Neural cell (in vitro differentiated cells): Measurements from ENCODE around the gene PRELID2. TPM values are rescaled to one million over a fixed set of nuclear protein-coding genes. Genes with fewer than 3 reads are reported as not detected.

ENCODE experiments used
- H2AFZ ChIP-seq: fragments of 200-600, 300-800 bp; sonication (generic), shearing (Covaris generic); 2 replicates; pipeline ENCODE4 v1.6.0; 2014; ENCODE audit warnings: low read depth, mild to moderate bottlenecking, antibody characterized with exemption, low read length, moderate library complexity
- H3F3A ChIP-seq: fragments of 200-600 bp; shearing (Covaris generic); 2 replicates; pipeline ENCODE4 v1.6.1; 2016; ENCODE audit warnings: mild to moderate bottlenecking, moderate library complexity, mixed read lengths, antibody characterized with exemption, low read length; ENCODE audit not compliant: insufficient read depth, poor library complexity, severe bottlenecking
- H3K27ac ChIP-seq: fragments of 200-600, 300-800 bp; sonication (generic), shearing (Covaris generic); 2 replicates; pipeline ENCODE4 v1.5.1; 2014; ENCODE audit warnings: mild to moderate bottlenecking, low read length, moderate library complexity
- H3K27me3 ChIP-seq: fragments of 300-800, 200-600 bp; sonication (generic), shearing (Covaris generic); 2 replicates; pipeline ENCODE4 v1.6.0; 2014; ENCODE audit warnings: mild to moderate bottlenecking, low read depth, low read length, moderate library complexity; ENCODE audit not compliant: insufficient read depth
- H3K36me3 ChIP-seq: fragments of 300-800, 200-600 bp; sonication (generic), shearing (Covaris generic); 2 replicates; pipeline ENCODE4 v1.5.1; 2014; ENCODE audit warnings: mild to moderate bottlenecking, antibody characterized with exemption, low read length, moderate library complexity; ENCODE audit not compliant: insufficient read depth
- H3K4me2 ChIP-seq: fragments of 300-800, 200-600 bp; sonication (generic), shearing (Covaris generic); 2 replicates; pipeline ENCODE4 v1.6.0; 2014; ENCODE audit warnings: mild to moderate bottlenecking, low read length
- H3K4me3 ChIP-seq: fragments of 300-800, 200-600 bp; sonication (generic), shearing (Covaris generic); 2 replicates; pipeline ENCODE4 v1.5.1; 2014; ENCODE audit warnings: mild to moderate bottlenecking, low read length, moderate library complexity
- H3K79me2 ChIP-seq: fragments of 200-600 bp; shearing (Covaris generic); replicated peaks from 2 replicates; pipeline ENCODE4 v1.6.0; 2014; ENCODE audit warnings: mild to moderate bottlenecking, low read length, moderate library complexity; ENCODE audit not compliant: insufficient read depth
- H3K9ac ChIP-seq: fragments of 300-800, 200-600 bp; sonication (generic), shearing (Covaris generic); 2 replicates; pipeline ENCODE4 v1.6.1; 2016; ENCODE audit warnings: mild to moderate bottlenecking, low read length, mixed read lengths
- H3K9me2 ChIP-seq: fragments of 200-600 bp; shearing (Covaris generic); 2 replicates; pipeline ENCODE4 v1.6.1; 2016; ENCODE audit warnings: mild to moderate bottlenecking, low read length, mixed read lengths; ENCODE audit not compliant: insufficient read depth
- H3K9me3 ChIP-seq: fragments of 200-600, 300-800 bp; sonication (generic), shearing (Covaris generic); 2 replicates; pipeline ENCODE4 v1.6.1; 2016; ENCODE audit warnings: mild to moderate bottlenecking, mixed run types, low read length, moderate library complexity, mixed read lengths
- H4K20me1 ChIP-seq: fragments of 200-600 bp; shearing (Covaris generic); 2 replicates; pipeline ENCODE4 v1.6.1; 2016; ENCODE audit warnings: mild to moderate bottlenecking, mixed run types; ENCODE audit not compliant: insufficient read depth
- CTCF ChIP-seq: fragments of 450-650 bp; IDR thresholded peaks from 2 replicates; pipeline ENCODE4 v1.5.1; 2014; ENCODE audit warnings: antibody characterized with exemption, mild to moderate bottlenecking, moderate library complexity; ENCODE audit not compliant: poor library complexity, severe bottlenecking
- EP300 ChIP-seq: fragments of 450-650 bp; conservative IDR thresholded peaks from 2 replicates; pipeline ENCODE4 v1.6.1; 2014; ENCODE audit warnings: antibody characterized with exemption, mild to moderate bottlenecking, moderate library complexity; ENCODE audit not compliant: poor library complexity, severe bottlenecking
- EZH2 ChIP-seq: fragments of 200-600, 300-800 bp; shearing (Covaris generic), sonication (generic); IDR thresholded peaks from 2 replicates; pipeline ENCODE4 v1.6.1; 2014; ENCODE audit warnings: antibody characterized with exemption, low read length, borderline replicate concordance, mild to moderate bottlenecking; ENCODE audit not compliant: insufficient read depth, poor library complexity, severe bottlenecking
- MXI1 ChIP-seq: fragments of 450-650 bp; conservative IDR thresholded peaks from 2 replicates; pipeline ENCODE4 v1.6.1; 2014; ENCODE audit warnings: antibody characterized with exemption, mild to moderate bottlenecking; ENCODE audit not compliant: poor library complexity, severe bottlenecking
- POLR2AphosphoS5 ChIP-seq: IDR thresholded peaks from 2 replicates; pipeline ENCODE4 v1.6.1; 2012
- RAD21 ChIP-seq: fragments of 450-650 bp; conservative IDR thresholded peaks from 2 replicates; pipeline ENCODE4 v1.6.1; 2014; ENCODE audit warnings: antibody characterized with exemption, mild to moderate bottlenecking, moderate library complexity
- REST ChIP-seq: IDR thresholded peaks from 2 replicates; pipeline ENCODE4 v1.6.1; 2012; ENCODE audit warnings: borderline replicate concordance
- SMC3 ChIP-seq: fragments of 450-650 bp; conservative IDR thresholded peaks from 2 replicates; pipeline ENCODE4 v1.6.1; 2014; ENCODE audit warnings: antibody characterized with exemption, mild to moderate bottlenecking, moderate library complexity; ENCODE audit not compliant: poor library complexity
- TAF1 ChIP-seq: IDR thresholded peaks from 2 replicates; pipeline ENCODE4 v1.6.1; 2012; ENCODE audit warnings: low read depth
- polyA plus RNA-seq: library from polyadenylated mRNA; depleted of rRNA; stranded (reverse); fragments of >200 nt; gene quantifications from 2 replicates; pipeline ENCODE4 v1.2.3, GENCODE V29; 2014

Gene PRELID2
- polyA plus RNA-seq, 1 donor from 2014 or later, result not detected

GRCh38 chr5:145777445-145778063 lies 57.6 kb downstream of the PRELID2 start:
- Histone ChIP-seq H4K20me1 (no peaks in the 10 kb centered on the region), H3K27me3 (no peaks in the 10 kb centered on the region), H3K4me3 (no peak overlapping the region), H3K27ac (no peak overlapping the region), H3K79me2 (no peaks in the 10 kb centered on the region), H3K9ac (no peak overlapping the region), H3K36me3 (no peaks in the 10 kb centered on the region), H3K9me3 (no peaks in the 10 kb centered on the region), H3F3A (no peaks in the 10 kb centered on the region), H3K4me2 (no peak overlapping the region), H3K9me2 (no peaks in the 10 kb centered on the region), H2AFZ (no peak overlapping the region)
- no peak for TF ChIP-seq RAD21
- TF ChIP-seq REST, result no peak
- no peak for TF ChIP-seq MXI1
- TF ChIP-seq TAF1, result no peak
- TF ChIP-seq CTCF, result no peak
- no peak for TF ChIP-seq EZH2
- no peak for TF ChIP-seq POLR2AphosphoS5
- no peak for TF ChIP-seq SMC3
- no peak for TF ChIP-seq EP300

- Histone ChIP-seq H3K4me2 (no peak overlapping the region), H3K9me2 (no peaks in the 10 kb centered on the region), H3K9me3 (no peaks in the 10 kb centered on the region), H3K9ac (no peak overlapping the region), H3K27me3 (no peaks in the 10 kb centered on the region), H3F3A (no peaks in the 10 kb centered on the region), H3K36me3 (no peaks in the 10 kb centered on the region), H2AFZ (no peak overlapping the region), H3K27ac (no peak overlapping the region), H4K20me1 (no peaks in the 10 kb centered on the region), H3K4me3 (no peak overlapping the region), H3K79me2 (no peaks in the 10 kb centered on the region)
- no peak for TF ChIP-seq REST
- TF ChIP-seq CTCF, result no peak
- TF ChIP-seq POLR2AphosphoS5, result no peak
- TF ChIP-seq TAF1, result no peak
- no peak for TF ChIP-seq SMC3
- no peak for TF ChIP-seq EZH2
- TF ChIP-seq MXI1, result no peak
- TF ChIP-seq RAD21, result no peak
- no peak for TF ChIP-seq EP300
Observed at GRCh38 chr5:145776886-145777285, 58.3 kb downstream of the PRELID2 start.
